NCI-H82 treated with DMSO at 0.1 percent for 48 hours (cell line): Measurements from ENCODE around the gene ERFE.

ENCODE experiments used
- DNase-seq: peaks from one replicate; lab custom pipeline; 2025; ENCODE audit not compliant: unreplicated experiment; lab: John Stamatoyannopoulos, UW

ERFE gene

GRCh38 chr2:238126338-238126737 is 32.4 kb upstream of the ERFE start:
- DNase-seq, result no peak

GRCh38 chr2:238126775-238127164 is 32.0 kb upstream of the ERFE start:
- DNase-seq, result no peak

- DNase-seq, result no peak
These were observed 31.4 kb upstream of the ERFE start for GRCh38 chr2:238127165-238128060.

GRCh38 chr2:238128061-238128440 is 30.7 kb upstream of the ERFE start:
- DNase-seq, result no peak

GRCh38 chr2:238128534-238129001 is 30.2 kb upstream of the ERFE start:
- DNase-seq, result no peak

- no peak for DNase-seq
These were observed 29.4 kb upstream of the ERFE start for GRCh38 chr2:238129166-238130010.

- DNase-seq, result no peak
These were observed 28.6 kb upstream of the ERFE start for GRCh38 chr2:238130111-238130695.

- DNase-seq, result no peak
These were observed 27.8 kb upstream of the ERFE start for GRCh38 chr2:238130696-238131628.

GRCh38 chr2:238131761-238132462 is 26.9 kb upstream of the ERFE start:
- DNase-seq, result no peak

- DNase-seq, result no peak
These were observed 26.0 kb upstream of the ERFE start for GRCh38 chr2:238132463-238133450.

GRCh38 chr2:238133499-238134392 is 25.0 kb upstream of the ERFE start:
- no peak for DNase-seq

- DNase-seq, result no peak
These were observed 24.4 kb upstream of the ERFE start for GRCh38 chr2:238134393-238134785.

- no peak for DNase-seq
These were observed 23.1 kb upstream of the ERFE start for GRCh38 chr2:238135601-238136150.

- no peak for DNase-seq
These were observed 21.8 kb upstream of the ERFE start for GRCh38 chr2:238136820-238137537.

GRCh38 chr2:238137885-238138284 is 20.9 kb upstream of the ERFE start:
- no peak for DNase-seq

- no peak for DNase-seq
These were observed 20.2 kb upstream of the ERFE start, which contains the start of gene KLHL30 for GRCh38 chr2:238138331-238139195. Gene KLHL30, plus strand, starts transcription at chr2:238138668. Its CDS starts 2,087 bp downstream, at chr2:238140755.
